Lower leg skin (tissue), 4 donors: ENCODE results near the gene E2F3. TPM values are rescaled to one million over a fixed set of nuclear protein-coding genes. Genes with fewer than 3 reads are reported as not detected.

ENCODE experiments used
- DNase-seq, 2 donors: peaks; one replicate each; pipeline ENCODE4 v3.0.0-alpha.2; 2019; ENCODE audit warnings: low spot score in 2 of 2
- H3K4me3 ChIP-seq: fragments of 200-600 bp; sonication (generic); 2 replicates; pipeline ENCODE4 v1.5.1; 2017; ENCODE audit warnings: mild to moderate bottlenecking, low read depth; ENCODE audit not compliant: poor library complexity, severe bottlenecking
- CTCF ChIP-seq, 3 donors: fragments of 450-650 bp; IDR thresholded peaks; one replicate each; pipeline ENCODE4 v1.5.1; 2016; ENCODE audit warnings: antibody characterized with exemption in 3 of 3, mild to moderate bottlenecking in 3 of 3, moderate library complexity in 2 of 3
- POLR2A ChIP-seq, 2 donors: fragments of 450-650 bp; IDR thresholded peaks; one replicate each; pipeline ENCODE4 v1.6.1; 2016 to 2017; ENCODE audit warnings: antibody characterized with exemption in 2 of 2, mild to moderate bottlenecking in 1 of 2, moderate library complexity in 1 of 2
- WGBS, 2 donors: methylation state at CpG; one replicate each; pipeline ENCODE4 v1.1.5; 2018; 5-methylcytosine and 5-hydroxymethylcytosine counted together
- intact Hi-C: fragments of 100-400 bp; cut with DNase I; formaldehyde crosslinking; loops from one replicate; pipeline ENCODE4 v1.15.0; 2023; ENCODE audit warnings: low total_unique reads
- total RNA-seq, 4 donors: library from RNA; depleted of rRNA; stranded (reverse); fragments of >200 nt; gene quantifications; one replicate each; pipeline ENCODE4 v1.1.0, GENCODE V29; 2016

The E2F3 gene
- total RNA-seq, 4 donors from 2014 or later, result 1.4 to 3.5 (median 2.0) TPM

- no peak overlapping the region for H3K4me3 ChIP-seq
- intact Hi-C loops, result no loop called here
- 78 to 79% methylated on average over 6 of the region's 6 CpGs for WGBS, 2 donors
- no peak for TF ChIP-seq POLR2A (IDR thresholded peaks at IDR 0.05)
- no peak for TF ChIP-seq CTCF (IDR thresholded peaks at IDR 0.05)
- no peak for DNase-seq
Measured at GRCh38 chr6:20415712-20416454, 14.2 kb downstream of the E2F3 start.

GRCh38 chr6:20416567-20417345, 15.1 kb downstream of the E2F3 start:
- intact Hi-C loops, result no loop called here
- 77 to 82% methylated on average over 4 of the region's 4 CpGs for WGBS, 2 donors
- no peak for DNase-seq
- TF ChIP-seq CTCF (IDR thresholded peaks at IDR 0.05), result no peak
- TF ChIP-seq POLR2A (IDR thresholded peaks at IDR 0.05), result no peak
- H3K4me3 ChIP-seq, result no peak overlapping the region

GRCh38 chr6:20417819-20418218, 16.1 kb downstream of the E2F3 start:
- WGBS, 2 donors, result 85 to 88% methylated on average over 6 of the region's 6 CpGs
- H3K4me3 ChIP-seq, result no peak overlapping the region
- TF ChIP-seq CTCF (IDR thresholded peaks at IDR 0.05) (no peak), POLR2A (IDR thresholded peaks at IDR 0.05) (no peak)
- DNase-seq, result no peak
- intact Hi-C loops, result no loop called here

- TF ChIP-seq POLR2A (IDR thresholded peaks at IDR 0.05), result no peak
- no peak for TF ChIP-seq CTCF (IDR thresholded peaks at IDR 0.05)
- no peak for DNase-seq
- WGBS, 2 donors, result 88 to 89% methylated on average over 3 of the region's 3 CpGs
- intact Hi-C loops, result no loop called here
- no peak overlapping the region for H3K4me3 ChIP-seq
Measured at GRCh38 chr6:20426177-20427082, 24.8 kb downstream of the E2F3 start.

GRCh38 chr6:20427856-20428255, 26.2 kb downstream of the E2F3 start:
- intact Hi-C loops, result no loop called here
- no peak for DNase-seq
- WGBS, 2 donors, result 74 to 79% methylated on average over 6 of the region's 6 CpGs
- H3K4me3 ChIP-seq, result no peak overlapping the region
- no peak for TF ChIP-seq POLR2A (IDR thresholded peaks at IDR 0.05)
- no peak for TF ChIP-seq CTCF (IDR thresholded peaks at IDR 0.05)
